ENCODE measurements around the gene HERPUD2.
"Not testable (repeated sequence)": the region's sequence is repeated elsewhere in the genome, so short reads cannot be mapped to it uniquely, and the experiment has no call there.

The HERPUD2 gene

GRCh38 chr7:35676211-35676610 lies 18.7 kb downstream of the HERPUD2 start:
- DNase-seq = no peak

GRCh38 chr7:35670856-35671569 lies 23.9 kb downstream of the HERPUD2 start:
- DNase-seq = no peak

GRCh38 chr7:35660411-35660810 lies 34.5 kb downstream of the HERPUD2 start:
- DNase-seq = not testable (repeated sequence)

GRCh38 chr7:35658606-35659201 lies 36.2 kb downstream of the HERPUD2 start:
- DNase-seq = no peak

GRCh38 chr7:35657125-35657524 lies 37.8 kb downstream of the HERPUD2 start:
- DNase-seq = peak in 1 of 5 experiments; percentile 10

GRCh38 chr7:35654558-35654957 lies 40.4 kb downstream of the HERPUD2 start:
- not testable (repeated sequence) for DNase-seq

GRCh38 chr7:35652124-35652523 lies 42.8 kb downstream of the HERPUD2 start:
- peak in 2 of 5 experiments; percentile 51 to 86 for DNase-seq

- no peak for DNase-seq
Measured at GRCh38 chr7:35650751-35651150, 44.2 kb downstream of the HERPUD2 start.

GRCh38 chr7:35649711-35650110 lies 45.2 kb downstream of the HERPUD2 start:
- no peak for DNase-seq

GRCh38 chr7:35648367-35648766 lies 46.6 kb downstream of the HERPUD2 start:
- DNase-seq = no peak

GRCh38 chr7:35647171-35647574 lies 47.8 kb downstream of the HERPUD2 start:
- DNase-seq = no peak

- DNase-seq = peak in 1 of 5 experiments; percentile 26
Measured at GRCh38 chr7:35646289-35647023, 48.5 kb downstream of the HERPUD2 start.

GRCh38 chr7:35645691-35646090 lies 49.2 kb downstream of the HERPUD2 start:
- DNase-seq = no peak

GRCh38 chr7:35630024-35630972 lies 64.6 kb downstream of the HERPUD2 start:
- DNase-seq = no peak

- DNase-seq = peak in 2 of 5 experiments; percentile 19 to 52
Measured at GRCh38 chr7:35624299-35625186, 70.4 kb downstream of the HERPUD2 start.

- DNase-seq = no peak
Measured at GRCh38 chr7:35623381-35623780, 71.6 kb downstream of the HERPUD2 start.

GRCh38 chr7:35619863-35620262 lies 75.1 kb downstream of the HERPUD2 start:
- DNase-seq = no peak

GRCh38 chr7:35617041-35617440 lies 77.9 kb downstream of the HERPUD2 start:
- no peak for DNase-seq

- no peak for DNase-seq
Measured at GRCh38 chr7:35613150-35613549, 81.8 kb downstream of the HERPUD2 start.

- DNase-seq = no peak
Measured at GRCh38 chr7:35605760-35606159, 89.2 kb downstream of the HERPUD2 start.

- no peak for DNase-seq
Measured at GRCh38 chr7:35604595-35604994, 90.3 kb downstream of the HERPUD2 start.
